ENCODE results near the gene DNTT. TPM values are rescaled to one million over a fixed set of nuclear protein-coding genes. Genes with fewer than 3 reads are reported as not detected.

DNTT gene
- polyA plus RNA-seq, 1 experiment = not detected

GRCh38 chr10:96276426-96276825, 27.8 kb upstream of the DNTT start:
- no peak for DNase-seq (ENCODE audit: low read depth)
- no peak for TF ChIP-seq CTCF (IDR thresholded peaks at IDR 0.05; ENCODE audit: insufficient read depth, low read depth, low read length)
- CTCF ChIA-PET = interaction anchor here (1.3 kb wide), 1 partner anchor 260 kb away, joined by 3 read pairs; no protein-coding TSS in a partner anchor
- Histone ChIP-seq H3K36me3 (ENCODE audit: control insufficient read depth, insufficient read depth, low read length) (no peaks in the 10 kb centered on the region), H3K4me3 (ENCODE audit: low read depth, low read length) (no peak overlapping the region), H3K27me3 (ENCODE audit: control insufficient read depth, insufficient read depth, low read length) (no peaks in the 10 kb centered on the region)
- POLR2A ChIA-PET = no interaction called here

- no peak for DNase-seq (ENCODE audit: low read depth)
- TF ChIP-seq CTCF (IDR thresholded peaks at IDR 0.05; ENCODE audit: insufficient read depth, low read depth, low read length) = no peak
- POLR2A ChIA-PET = no interaction called here
- no peaks in the 10 kb centered on the region for H3K27me3 ChIP-seq (ENCODE audit: control insufficient read depth, insufficient read depth, low read length)
- CTCF ChIA-PET = interaction anchor here (1.3 kb wide), 1 partner anchor 260 kb away, joined by 3 read pairs; no protein-coding TSS in a partner anchor
- no peak overlapping the region for H3K4me3 ChIP-seq (ENCODE audit: low read depth, low read length)
- H3K36me3 ChIP-seq (ENCODE audit: control insufficient read depth, insufficient read depth, low read length) = no peaks in the 10 kb centered on the region
Measured at GRCh38 chr10:96276831-96277230, 27.4 kb upstream of the DNTT start.

- POLR2A ChIA-PET = no interaction called here
- DNase-seq (ENCODE audit: low read depth) = no peak
- H3K27me3 ChIP-seq (ENCODE audit: control insufficient read depth, insufficient read depth, low read length) = no peaks in the 10 kb centered on the region
- H3K36me3 ChIP-seq (ENCODE audit: control insufficient read depth, insufficient read depth, low read length) = no peaks in the 10 kb centered on the region
- H3K4me3 ChIP-seq (ENCODE audit: low read depth, low read length) = no peak overlapping the region
- CTCF ChIA-PET = interaction anchor here (1.2 kb wide), 1 partner anchor 262 kb away, joined by 3 read pairs; no protein-coding TSS in a partner anchor
- TF ChIP-seq CTCF (IDR thresholded peaks at IDR 0.05; ENCODE audit: insufficient read depth, low read depth, low read length) = no peak
Measured at GRCh38 chr10:96279191-96279641, 25.0 kb upstream of the DNTT start.

DNA sequence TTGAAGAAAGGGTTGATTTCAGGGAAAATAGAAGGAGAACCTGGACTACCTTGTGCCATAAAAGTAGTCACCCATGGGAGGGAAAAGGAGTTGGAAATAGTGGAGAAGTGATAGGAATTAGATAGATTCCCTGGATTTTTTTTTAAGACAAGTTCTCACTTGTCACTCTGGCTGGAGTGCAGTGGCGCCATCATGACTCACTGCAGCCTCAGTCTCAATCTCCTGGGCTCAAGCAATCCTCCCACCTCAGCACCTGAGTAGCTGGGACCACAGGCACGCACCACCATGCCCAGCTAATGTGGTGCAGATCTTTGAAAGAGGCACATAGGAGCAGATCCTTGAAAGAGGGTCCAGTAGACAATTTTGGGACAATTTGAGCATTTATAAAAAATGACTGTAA, 23.4 kb upstream of the DNTT start:
- Histone ChIP-seq H3K27me3 (ENCODE audit: control insufficient read depth, insufficient read depth, low read length) (no peaks in the 10 kb centered on the region), H3K4me3 (ENCODE audit: low read depth, low read length) (no peak overlapping the region), H3K36me3 (ENCODE audit: control insufficient read depth, insufficient read depth, low read length) (no peaks in the 10 kb centered on the region)
- no peak for DNase-seq (ENCODE audit: low read depth)
- POLR2A ChIA-PET = no interaction called here
- no peak for TF ChIP-seq CTCF (IDR thresholded peaks at IDR 0.05; ENCODE audit: insufficient read depth, low read depth, low read length)
- CTCF ChIA-PET = no interaction called here

DNA sequence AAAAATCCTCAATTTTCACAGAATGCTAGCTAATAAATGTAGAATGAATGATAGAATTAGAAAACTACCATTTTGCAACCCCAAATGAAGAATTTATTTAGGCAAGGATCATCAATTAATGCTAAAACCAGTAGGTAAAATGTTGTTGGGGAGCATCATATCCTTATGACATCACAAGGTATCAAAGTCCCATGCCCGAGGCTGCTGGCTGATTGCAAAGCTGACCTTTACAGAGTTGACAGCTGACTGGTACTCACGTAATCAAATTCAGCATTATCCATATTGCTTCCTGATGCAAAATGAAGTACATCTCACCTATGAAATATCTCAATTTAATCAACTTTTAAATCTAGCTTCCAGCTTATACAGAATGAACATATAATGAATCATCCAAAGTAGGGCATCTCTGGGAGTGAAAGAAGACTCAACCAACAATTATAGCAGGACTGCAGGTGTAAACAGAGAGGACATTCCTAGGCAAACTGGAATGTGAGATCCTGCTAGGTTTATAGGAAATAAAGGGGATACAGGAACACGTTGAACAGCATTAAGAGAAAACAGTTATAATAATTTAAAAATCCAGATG, 22.7 kb upstream of the DNTT start:
- no peaks in the 10 kb centered on the region for H3K27me3 ChIP-seq (ENCODE audit: control insufficient read depth, insufficient read depth, low read length)
- CTCF ChIA-PET = no interaction called here

More for the DNA sequence above, 22.7 kb upstream of the DNTT start:
- POLR2A ChIA-PET = no interaction called here
- no peak for DNase-seq (ENCODE audit: low read depth)
- Histone ChIP-seq H3K4me3 (ENCODE audit: low read depth, low read length) (no peak overlapping the region), H3K36me3 (ENCODE audit: control insufficient read depth, insufficient read depth, low read length) (no peaks in the 10 kb centered on the region)
- TF ChIP-seq CTCF (IDR thresholded peaks at IDR 0.05; ENCODE audit: insufficient read depth, low read depth, low read length) = no peak

Measured in BJ (cell line).